ENCODE results near the gene CACNA1I. TPM values are rescaled to one million over a fixed set of nuclear protein-coding genes. Genes with fewer than 3 reads are reported as not detected.

Gene CACNA1I
- total and polyA plus RNA-seq, 2 donors (not counting 1 experiment from before 2014, with no cell fraction given): 0.07 to 0.25 TPM

DNA sequence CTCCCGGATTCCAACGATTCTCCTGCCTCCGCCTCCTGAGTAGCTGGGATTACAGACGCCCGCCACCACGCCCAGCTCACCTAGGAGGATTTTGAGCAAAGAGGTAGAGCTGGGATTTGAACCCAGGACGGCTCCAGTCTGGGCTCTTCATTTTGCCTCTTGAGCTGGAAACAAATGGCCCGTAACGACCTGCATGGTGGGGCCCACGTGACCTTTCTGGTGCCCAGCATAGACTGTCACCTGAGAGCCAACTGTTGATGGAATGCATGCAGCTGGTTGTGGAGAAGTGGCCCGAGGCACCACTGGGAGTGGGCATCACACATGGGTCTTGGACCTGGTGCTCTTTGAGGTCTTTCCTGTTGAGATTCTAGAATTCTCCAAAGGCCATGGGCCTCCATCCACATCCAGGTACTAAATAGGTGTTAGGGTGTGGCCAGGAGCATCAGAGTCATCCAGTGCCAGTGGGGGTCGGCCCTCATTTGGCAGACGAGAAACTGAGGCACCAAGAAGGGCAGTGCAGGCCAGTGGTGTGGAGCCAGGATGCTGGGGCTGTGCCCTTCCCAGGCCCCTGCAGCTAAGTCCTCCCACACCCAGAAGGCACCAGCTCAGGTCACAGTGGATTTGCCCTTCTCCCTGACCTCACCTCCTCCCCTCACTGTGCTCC lies 46.3 kb upstream of the CACNA1I start:
- Histone ChIP-seq H3K4me3 (ENCODE audit: control extremely low read depth in 1 of 5, extremely low read depth in 1 of 5, insufficient read depth in 1 of 5, low read depth in 2 of 5, low read length in 4 of 5) (no peak overlapping the region), H3K36me3 (replicated peaks in 1 of 2; ENCODE audit: control extremely low read depth in 1 of 2, control insufficient read depth in 1 of 2, extremely low read depth in 1 of 2, insufficient read depth in 2 of 2, low read length in 1 of 2) (peaks cover 0 to 54% of the 10 kb centered on the region in 2 experiments), H3K9me3 (ENCODE audit: control extremely low read depth in 1 of 3, control insufficient read depth in 2 of 3, insufficient read depth in 1 of 3, low read length in 2 of 3) (peaks cover 0 to 7% (median 0%) of the 10 kb centered on the region in 3 donors), H4K20me1 (ENCODE audit: control insufficient read depth, insufficient read depth, low read length, poor library complexity, severe bottlenecking) (peaks cover 71% of the 10 kb centered on the region), H3K9ac (ENCODE audit: low read length) (no peak overlapping the region), H3K27me3 (replicated peaks in 1 of 4; ENCODE audit: control extremely low read depth in 1 of 4, control insufficient read depth in 3 of 4, insufficient read depth in 4 of 4, low read length in 3 of 4) (no peaks in the 10 kb centered on the region), H3K4me2 (replicated peaks; ENCODE audit: low read depth, low read length, poor library complexity, severe bottlenecking) (peak overlapping the region; percentile 13), H3K4me1 (ENCODE audit: control insufficient read depth in 2 of 2, insufficient read depth in 2 of 2, low read length in 2 of 2) (peaks cover 52 to 76% of the 10 kb centered on the region in 2 donors), H3K79me2 (ENCODE audit: control insufficient read depth, insufficient read depth, low read length) (peaks cover 76% of the 10 kb centered on the region), H3K27ac (ENCODE audit: low read length in 2 of 2) (no peak overlapping the region), H2AFZ (ENCODE audit: insufficient read depth, low read depth, low read length, poor library complexity, severe bottlenecking) (no peak overlapping the region)
- H3K4me3 Mint-ChIP-seq: peak overlapping the region; percentile 23
- DNase-seq (no peak), ATAC-seq (ENCODE audit: low read depth) (no peak)
- peak overlapping the region; percentile 86 for H3K27ac Mint-ChIP-seq
- intact Hi-C loops (cut with micrococcal nuclease): loop anchor here (10.0 kb wide), 1 partner anchor 649 kb away; the partner anchor contains the start of gene CBX6
- ChIA-PET POLR2A (interaction anchor here (0.6 to 1.3 kb wide), 3 partner anchors 71 to 941 kb away, joined by 3 to 6 read pairs (median 4); no protein-coding TSS in a partner anchor), CTCF (interaction anchor here (0.6 to 2.3 kb wide), 7 partner anchors 10 to 501 kb away, joined by 3 to 10 read pairs (median 4); partner anchors contain the start of gene TAB1)
- no peaks in the 10 kb centered on the region for H3K27me3 Mint-ChIP-seq
- peaks cover 76% of the 10 kb centered on the region for H3K4me1 Mint-ChIP-seq
- WGBS (ENCODE audit: insufficient coverage): 82% methylated on average over 10 of the region's 13 CpGs
- TF ChIP-seq EZH2 (IDR thresholded peaks at IDR 0.05; ENCODE audit: borderline replicate concordance, insufficient read depth, low read depth, low read length, poor library complexity, severe bottlenecking): no peak
- TF ChIP-seq CTCF (IDR thresholded peaks at IDR 0.05): no peak
- H3K9me3 Mint-ChIP-seq (ENCODE audit: insufficient read depth): no peaks in the 10 kb centered on the region

Data from B cell (primary cell).